Mesenchymal stem cell (in vitro differentiated cells and primary cell): ENCODE results near the gene CRTC1.
A peak's percentile ranks its signal among the peaks of the same experiment; 100 is the strongest.

Experiments
- DNase-seq: peaks from one replicate; pipeline ENCODE4 v3.0.0-alpha.2; 2013
- H2AFZ ChIP-seq: one replicate; pipeline ENCODE4 v1.6.1; 2013; ENCODE audit warnings: low read depth, mild to moderate bottlenecking, control low read depth, inconsistent platforms, low read length, moderate library complexity
- H2AK5ac ChIP-seq: 2 replicates; pipeline ENCODE4 v1.6.1; 2013; ENCODE audit warnings: low read length, moderate library complexity, mild to moderate bottlenecking, inconsistent platforms; ENCODE audit not compliant: severe bottlenecking
- H2BK120ac ChIP-seq: one replicate; pipeline ENCODE4 v1.6.1; 2013; ENCODE audit warnings: low read depth, mild to moderate bottlenecking, inconsistent platforms, low read length, moderate library complexity
- H2BK12ac ChIP-seq, 2 experiments: one replicate each; pipeline ENCODE4 v1.6.1; 2013; ENCODE audit warnings: inconsistent platforms in 2 of 2, low read length in 2 of 2, mild to moderate bottlenecking in 2 of 2, moderate library complexity in 2 of 2, control low read depth in 1 of 2
- H2BK15ac ChIP-seq: one replicate; pipeline ENCODE4 v1.6.1; 2013; ENCODE audit warnings: mild to moderate bottlenecking, low read depth, inconsistent platforms; ENCODE audit not compliant: poor library complexity, severe bottlenecking
- H2BK5ac ChIP-seq: 2 replicates; pipeline ENCODE4 v1.6.1; 2013; ENCODE audit warnings: low read depth, mild to moderate bottlenecking, low read length, control low read depth, inconsistent platforms; ENCODE audit not compliant: poor library complexity, severe bottlenecking
- H3K14ac ChIP-seq, 2 experiments: one replicate each; pipeline ENCODE4 v1.6.1; 2013; ENCODE audit warnings: inconsistent platforms in 2 of 2, low read length in 2 of 2, control low read depth in 1 of 2, mild to moderate bottlenecking in 1 of 2, moderate library complexity in 1 of 2
- H3K18ac ChIP-seq, 2 experiments: one replicate each; pipeline ENCODE4 v1.6.1; 2013; ENCODE audit warnings: inconsistent platforms in 2 of 2, low read length in 2 of 2, control low read depth in 1 of 2, low read depth in 1 of 2, mild to moderate bottlenecking in 1 of 2
- H3K23ac ChIP-seq, 2 experiments: one replicate each; pipeline ENCODE4 v1.6.1; 2013; ENCODE audit warnings: inconsistent platforms in 2 of 2, low read length in 2 of 2, mild to moderate bottlenecking in 2 of 2, moderate library complexity in 2 of 2, control low read depth in 1 of 2
- H3K27ac ChIP-seq: 2 replicates; pipeline ENCODE4 v1.5.1; 2013; ENCODE audit warnings: mild to moderate bottlenecking, moderate library complexity, low read length, control low read depth, inconsistent platforms; ENCODE audit not compliant: poor library complexity, severe bottlenecking
- H3K27me3 ChIP-seq, 2 experiments: 2 replicates each; pipeline versions ENCODE4 v1.6.1 to v1.7.0; 2013; ENCODE audit warnings: low read length in 2 of 2, mild to moderate bottlenecking in 2 of 2, moderate library complexity in 2 of 2, control low read depth in 1 of 2, inconsistent platforms in 1 of 2; ENCODE audit not compliant: control insufficient read depth in 1 of 2, insufficient read depth in 1 of 2
- H3K36me3 ChIP-seq, 2 experiments: 2 replicates each; pipeline versions ENCODE4 v1.6.1 to v1.7.0; 2013; ENCODE audit warnings: low read length in 2 of 2, control low read depth in 1 of 2, inconsistent platforms in 1 of 2, low read depth in 1 of 2, mild to moderate bottlenecking in 1 of 2; ENCODE audit not compliant: insufficient read depth in 2 of 2, control insufficient read depth in 1 of 2
- H3K4ac ChIP-seq, 2 experiments: one replicate each; pipeline ENCODE4 v1.6.1; 2013; ENCODE audit warnings: inconsistent platforms in 2 of 2, low read length in 2 of 2, mild to moderate bottlenecking in 2 of 2, moderate library complexity in 2 of 2, control low read depth in 1 of 2, low read depth in 1 of 2
- H3K4me1 ChIP-seq: 2 replicates; pipeline ENCODE4 v1.6.1; 2013; ENCODE audit warnings: low read depth, low read length, control low read depth; ENCODE audit not compliant: control insufficient read depth, insufficient read depth
- H3K4me2 ChIP-seq: 2 replicates; pipeline ENCODE4 v1.6.1; 2013; ENCODE audit warnings: low read length, mild to moderate bottlenecking, inconsistent platforms; ENCODE audit not compliant: poor library complexity, severe bottlenecking
- H3K4me3 ChIP-seq, 2 experiments: 2 replicates each; pipeline versions ENCODE4 v1.5.1 to v1.7.0; 2013; ENCODE audit warnings: low read length in 2 of 2, mild to moderate bottlenecking in 2 of 2, control low read depth in 1 of 2, low read depth in 1 of 2; ENCODE audit not compliant: insufficient read depth in 1 of 2
- H3K79me1 ChIP-seq: replicated peaks from 2 replicates; pipeline ENCODE4 v1.6.1; 2013; ENCODE audit warnings: mild to moderate bottlenecking, control low read depth, low read length, inconsistent platforms; ENCODE audit not compliant: poor library complexity, severe bottlenecking
- H3K9ac ChIP-seq: 2 replicates; pipeline ENCODE4 v1.7.0; 2013; ENCODE audit warnings: mild to moderate bottlenecking, low read length, moderate library complexity
- H3K9me3 ChIP-seq: 2 replicates; pipeline ENCODE4 v1.7.0; 2013; ENCODE audit warnings: mild to moderate bottlenecking, low read length; ENCODE audit not compliant: control insufficient read depth
- H4K8ac ChIP-seq: one replicate; pipeline ENCODE4 v1.6.1; 2013; ENCODE audit warnings: inconsistent platforms, mild to moderate bottlenecking, low read length, moderate library complexity
- H4K91ac ChIP-seq: one replicate; pipeline ENCODE4 v1.6.1; 2013; ENCODE audit warnings: mild to moderate bottlenecking, low read length, inconsistent platforms
- WGBS: methylation state at CpG from one replicate; pipeline ENCODE4 v1.1.7; 2013; ENCODE audit warnings: mixed read lengths; 5-methylcytosine and 5-hydroxymethylcytosine counted together

Gene CRTC1

GRCh38 chr19:18776288-18776594 is 92.8 kb downstream of the CRTC1 start:
- H2BK120ac ChIP-seq, result no peak overlapping the region
- H2AFZ ChIP-seq, result no peak overlapping the region
- H4K8ac ChIP-seq, result no peak overlapping the region

GRCh38 chr19:18776736-18777135 is 93.3 kb downstream of the CRTC1 start:
- peaks cover 0 to 20% of the 10 kb centered on the region in 2 experiments for H3K27me3 ChIP-seq
- DNase-seq, result peak; percentile 39
- H4K8ac ChIP-seq, result no peak overlapping the region
- H3K4me2 ChIP-seq, result no peak overlapping the region
- peak overlapping the region; percentile 54 for H2BK15ac ChIP-seq
- no peaks in the 10 kb centered on the region for H3K9me3 ChIP-seq
- peak overlapping the region; percentile 34 for H4K91ac ChIP-seq
- no peak overlapping the region for H3K18ac ChIP-seq
- peak overlapping the region in 1 of 2 experiments; percentile 35 for H3K14ac ChIP-seq
- H3K4ac ChIP-seq, result no peak overlapping the region
- H2AK5ac ChIP-seq, result no peak overlapping the region
- no peak overlapping the region for H3K4me3 ChIP-seq
- no peak overlapping the region for H2BK120ac ChIP-seq
- peaks cover 0 to 4% of the 10 kb centered on the region in 2 experiments for H3K36me3 ChIP-seq
- H3K9ac ChIP-seq, result peak overlapping the region; percentile 56
- H3K23ac ChIP-seq, result no peak overlapping the region
- no peak overlapping the region for H2AFZ ChIP-seq
- no peak overlapping the region for H2BK12ac ChIP-seq
- no peak overlapping the region for H3K27ac ChIP-seq
- no peak overlapping the region for H2BK5ac ChIP-seq
- H3K4me1 ChIP-seq, result peaks cover 19% of the 10 kb centered on the region
- 65% methylated on average over 12 of the region's 12 CpGs for WGBS
- H3K79me1 ChIP-seq, result no peaks in the 10 kb centered on the region

More at GRCh38 chr19:18776288-18776594, 92.8 kb downstream of the CRTC1 start:
- H3K27ac ChIP-seq, result no peak overlapping the region
- H4K91ac ChIP-seq, result peak overlapping the region; percentile 7
- peak overlapping the region; percentile 49 for H2BK15ac ChIP-seq
- peaks cover 0 to 4% of the 10 kb centered on the region in 2 experiments for H3K36me3 ChIP-seq
- H3K27me3 ChIP-seq, result peaks cover 0 to 15% of the 10 kb centered on the region in 2 experiments
- H3K4ac ChIP-seq, result no peak overlapping the region
- peak overlapping the region in 1 of 2 experiments; percentile 49 for H3K14ac ChIP-seq
- no peaks in the 10 kb centered on the region for H3K9me3 ChIP-seq
- H2AK5ac ChIP-seq, result no peak overlapping the region
- H2BK12ac ChIP-seq, result no peak overlapping the region
- H3K79me1 ChIP-seq, result no peaks in the 10 kb centered on the region
- no peak overlapping the region for H3K4me2 ChIP-seq
- 62% methylated on average over 4 of the region's 8 CpGs for WGBS
- H3K4me3 ChIP-seq, result no peak overlapping the region
- peaks cover 19% of the 10 kb centered on the region for H3K4me1 ChIP-seq
- no peak overlapping the region for H3K23ac ChIP-seq
- DNase-seq, result peak; percentile 46
- H3K9ac ChIP-seq, result peak overlapping the region; percentile 56
- peak overlapping the region in 1 of 2 experiments; percentile 25 for H3K18ac ChIP-seq
- no peak overlapping the region for H2BK5ac ChIP-seq

GRCh38 chr19:18777301-18778075 is 94.0 kb downstream of the CRTC1 start:
- Histone ChIP-seq H4K8ac (no peak overlapping the region), H3K4ac (no peak overlapping the region), H3K4me3 (no peak overlapping the region), H2BK12ac (no peak overlapping the region), H3K27ac (no peak overlapping the region), H3K27me3 (peaks cover 0 to 19% of the 10 kb centered on the region in 2 experiments), H2BK120ac (no peak overlapping the region), H2AFZ (no peak overlapping the region), H3K79me1 (no peaks in the 10 kb centered on the region), H4K91ac (no peak overlapping the region), H3K36me3 (peaks cover 0 to 4% of the 10 kb centered on the region in 2 experiments), H3K14ac (no peak overlapping the region), H2BK15ac (no peak overlapping the region), H3K9me3 (no peaks in the 10 kb centered on the region), H2BK5ac (no peak overlapping the region), H3K4me2 (no peak overlapping the region), H3K9ac (no peak overlapping the region), H2AK5ac (no peak overlapping the region), H3K4me1 (peaks cover 19% of the 10 kb centered on the region), H3K18ac (no peak overlapping the region), H3K23ac (no peak overlapping the region)
- no peak for DNase-seq
- WGBS, result 79% methylated on average over 69 of the region's 71 CpGs

GRCh38 chr19:18778076-18778389 is 94.6 kb downstream of the CRTC1 start:
- Histone ChIP-seq H4K8ac (no peak overlapping the region), H3K4me2 (no peak overlapping the region), H3K4me3 (no peak overlapping the region), H3K18ac (no peak overlapping the region), H3K4ac (no peak overlapping the region), H3K27ac (no peak overlapping the region), H3K14ac (no peak overlapping the region), H2AK5ac (no peak overlapping the region), H2BK120ac (no peak overlapping the region), H3K23ac (no peak overlapping the region), H2AFZ (no peak overlapping the region), H3K9me3 (no peaks in the 10 kb centered on the region), H3K36me3 (peaks cover 0 to 4% of the 10 kb centered on the region in 2 experiments), H3K79me1 (no peaks in the 10 kb centered on the region), H2BK15ac (no peak overlapping the region), H2BK12ac (no peak overlapping the region), H3K4me1 (peaks cover 19% of the 10 kb centered on the region), H3K27me3 (peaks cover 0 to 20% of the 10 kb centered on the region in 2 experiments), H3K9ac (no peak overlapping the region), H4K91ac (no peak overlapping the region), H2BK5ac (no peak overlapping the region)
- WGBS, result 79% methylated on average over 11 of the region's 11 CpGs
- DNase-seq, result no peak
